H1 (cell line): Measurements from ENCODE around the gene PRDM2.

ENCODE experiments used
- BRCA1 ChIP-seq: IDR thresholded peaks from 2 replicates; pipeline ENCODE4 v1.6.1; 2012; ENCODE audit warnings: low read depth, low read length, improper control_type of control experiment
- CEBPB ChIP-seq: IDR thresholded peaks from 2 replicates; pipeline ENCODE4 v1.6.1; 2012; ENCODE audit warnings: low read depth, low read length
- EZH2 ChIP-seq: fragments of 200-600 bp; sonication (generic); IDR thresholded peaks from 2 replicates; pipeline ENCODE4 v1.7.1; 2012; ENCODE audit warnings: low read depth, mild to moderate bottlenecking, moderate library complexity, low read length, inconsistent platforms; ENCODE audit not compliant: severe bottlenecking
- FOSL1 ChIP-seq: IDR thresholded peaks from 2 replicates; pipeline ENCODE4 v1.6.1; 2011; ENCODE audit warnings: mild to moderate bottlenecking, low read depth, low read length, moderate library complexity; ENCODE audit not compliant: insufficient read depth
- NRF1 ChIP-seq: IDR thresholded peaks from 2 replicates; pipeline ENCODE4 v1.6.1; 2011; ENCODE audit warnings: mild to moderate bottlenecking, low read depth, low read length, improper control_type of control experiment
- POLR2A ChIP-seq, 2 experiments: IDR thresholded peaks; 1 replicate in 1 of 2; 2 replicates in 1 of 2; pipeline ENCODE4 v1.6.1; 2011; ENCODE audit warnings: low read depth in 2 of 2, low read length in 2 of 2, mild to moderate bottlenecking in 2 of 2; ENCODE audit errors: control extremely low read depth in 1 of 2
- YY1 ChIP-seq: IDR thresholded peaks from 2 replicates; pipeline ENCODE4 v1.6.1; 2011; ENCODE audit warnings: low read depth, mild to moderate bottlenecking, low read length
- TF ChIP-seq, protein P1 (sequence below), 3 experiments: IDR thresholded peaks; 1 replicate in 2 of 3; 2 replicates in 1 of 3; pipeline versions ENCODE4 v1.5.1 to v1.6.1; 2011; ENCODE audit warnings: low read length in 3 of 3, mild to moderate bottlenecking in 3 of 3, inconsistent platforms in 2 of 3, low read depth in 1 of 3, moderate library complexity in 1 of 3; ENCODE audit not compliant: insufficient read depth in 1 of 3; ENCODE audit errors: control extremely low read depth in 1 of 3
- TF ChIP-seq, protein P2 (sequence below): IDR thresholded peaks from 2 replicates; pipeline ENCODE4 v1.6.1; 2012; ENCODE audit warnings: low read length, inconsistent platforms

DNA sequence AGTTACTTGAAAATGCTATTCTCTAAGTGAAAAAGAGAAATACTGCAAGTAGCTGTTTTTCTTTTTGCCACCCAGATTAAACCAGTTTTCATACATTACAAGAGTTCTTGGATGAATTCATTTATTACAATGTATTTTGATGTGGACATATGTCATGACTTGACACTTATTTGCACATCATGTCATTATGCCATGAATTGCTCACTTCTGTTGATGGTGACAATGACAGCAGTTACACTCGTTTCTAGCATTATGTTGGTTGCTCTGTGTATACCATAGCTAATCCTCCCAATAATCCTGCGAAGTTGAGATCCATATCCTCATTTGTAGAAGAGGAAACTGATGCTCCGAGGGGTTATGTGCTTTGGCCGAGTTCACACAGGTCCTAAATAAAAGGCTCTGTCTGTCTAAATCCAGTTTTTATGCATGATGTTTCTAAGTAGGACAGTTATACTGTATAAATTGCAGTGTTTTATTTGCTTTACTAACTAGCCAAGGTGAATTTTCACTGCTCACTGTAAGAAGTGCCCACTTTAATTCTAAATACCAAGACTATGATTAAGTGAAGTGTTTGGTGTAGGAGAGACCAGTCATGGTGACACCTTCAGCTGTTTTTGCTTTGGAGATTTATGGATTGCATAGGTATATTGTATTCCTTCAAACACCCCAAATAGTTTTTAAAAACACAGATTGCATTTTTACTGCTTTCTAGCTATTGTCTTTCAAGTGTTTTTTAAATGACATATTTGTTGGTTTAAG lies 56.7 kb downstream of the PRDM2 start:
- TF ChIP-seq, protein P1, sequence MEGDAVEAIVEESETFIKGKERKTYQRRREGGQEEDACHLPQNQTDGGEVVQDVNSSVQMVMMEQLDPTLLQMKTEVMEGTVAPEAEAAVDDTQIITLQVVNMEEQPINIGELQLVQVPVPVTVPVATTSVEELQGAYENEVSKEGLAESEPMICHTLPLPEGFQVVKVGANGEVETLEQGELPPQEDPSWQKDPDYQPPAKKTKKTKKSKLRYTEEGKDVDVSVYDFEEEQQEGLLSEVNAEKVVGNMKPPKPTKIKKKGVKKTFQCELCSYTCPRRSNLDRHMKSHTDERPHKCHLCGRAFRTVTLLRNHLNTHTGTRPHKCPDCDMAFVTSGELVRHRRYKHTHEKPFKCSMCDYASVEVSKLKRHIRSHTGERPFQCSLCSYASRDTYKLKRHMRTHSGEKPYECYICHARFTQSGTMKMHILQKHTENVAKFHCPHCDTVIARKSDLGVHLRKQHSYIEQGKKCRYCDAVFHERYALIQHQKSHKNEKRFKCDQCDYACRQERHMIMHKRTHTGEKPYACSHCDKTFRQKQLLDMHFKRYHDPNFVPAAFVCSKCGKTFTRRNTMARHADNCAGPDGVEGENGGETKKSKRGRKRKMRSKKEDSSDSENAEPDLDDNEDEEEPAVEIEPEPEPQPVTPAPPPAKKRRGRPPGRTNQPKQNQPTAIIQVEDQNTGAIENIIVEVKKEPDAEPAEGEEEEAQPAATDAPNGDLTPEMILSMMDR (IDR thresholded peaks at IDR 0.05; ENCODE audit: control extremely low read depth in 1 of 3, insufficient read depth in 1 of 3, low read depth in 1 of 3, low read length in 3 of 3) = no peak
- TF ChIP-seq EZH2 = no peak
- no peak for TF ChIP-seq POLR2A (IDR thresholded peaks at IDR 0.05; ENCODE audit: control extremely low read depth in 1 of 2, low read depth in 2 of 2, low read length in 2 of 2)
- TF ChIP-seq, protein P2, sequence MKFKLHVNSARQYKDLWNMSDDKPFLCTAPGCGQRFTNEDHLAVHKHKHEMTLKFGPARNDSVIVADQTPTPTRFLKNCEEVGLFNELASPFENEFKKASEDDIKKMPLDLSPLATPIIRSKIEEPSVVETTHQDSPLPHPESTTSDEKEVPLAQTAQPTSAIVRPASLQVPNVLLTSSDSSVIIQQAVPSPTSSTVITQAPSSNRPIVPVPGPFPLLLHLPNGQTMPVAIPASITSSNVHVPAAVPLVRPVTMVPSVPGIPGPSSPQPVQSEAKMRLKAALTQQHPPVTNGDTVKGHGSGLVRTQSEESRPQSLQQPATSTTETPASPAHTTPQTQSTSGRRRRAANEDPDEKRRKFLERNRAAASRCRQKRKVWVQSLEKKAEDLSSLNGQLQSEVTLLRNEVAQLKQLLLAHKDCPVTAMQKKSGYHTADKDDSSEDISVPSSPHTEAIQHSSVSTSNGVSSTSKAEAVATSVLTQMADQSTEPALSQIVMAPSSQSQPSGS = no peak
- TF ChIP-seq NRF1 = no peak
- TF ChIP-seq FOSL1 = no peak
- TF ChIP-seq BRCA1 = no peak
- no peak for TF ChIP-seq YY1
- TF ChIP-seq CEBPB = no peak
